GM13977 (cell line): ENCODE data around the gene PURA.
"Not testable (repeated sequence)": the region's sequence is repeated elsewhere in the genome, so short reads cannot be mapped to it uniquely, and the experiment has no call there.

ENCODE experiments used
- DNase-seq: peaks from one replicate; pipeline ENCODE4 v3.0.0; 2012; ENCODE audit warnings: low spot score
- CTCF ChIP-seq: IDR thresholded peaks from 2 replicates; pipeline ENCODE4 v1.5.1; 2012; ENCODE audit warnings: mild to moderate bottlenecking, control low read depth; ENCODE audit not compliant: insufficient read depth; ENCODE audit errors: extremely low read depth, missing control alignments
- in situ Hi-C: fragments of 300-500 bp; cut with MboI; formaldehyde crosslinking; loops from one replicate; pipeline ENCODE4 v1.12.0; 2022; ENCODE audit warnings: low sequenced_read_pairs, low pct_unique_long_range_greater_than_20kb, mixed read lengths, inconsistent platforms; ENCODE audit not compliant: unreplicated experiment

Gene PURA

GRCh38 chr5:140153255-140153654, 39.3 kb downstream of the PURA start:
- TF ChIP-seq CTCF, result no peak
- DNase-seq, result no peak
- in situ Hi-C loops, result loop anchor here (5.0 to 25.0 kb wide), 2 partner anchors 71 to 366 kb away; partner anchors contain the start of gene PSD2

GRCh38 chr5:140153905-140154304, 40.0 kb downstream of the PURA start:
- in situ Hi-C loops, result loop anchor here (5.0 to 25.0 kb wide), 2 partner anchors 72 to 367 kb away; partner anchors contain the start of gene PSD2
- no peak for DNase-seq
- TF ChIP-seq CTCF, result no peak

GRCh38 chr5:140154710-140155381, 40.9 kb downstream of the PURA start:
- in situ Hi-C loops, result loop anchor here (5.0 to 25.0 kb wide), 2 partner anchors 73 to 368 kb away; partner anchors contain the start of gene PSD2
- DNase-seq, result not testable (repeated sequence)

GRCh38 chr5:140157032-140157781, 43.3 kb downstream of the PURA start:
- DNase-seq, result peak; percentile 89
- in situ Hi-C loops, result loop anchor here (25.0 kb wide), 1 partner anchor 370 kb away; the partner anchor contains the start of gene PSD2
- peak; percentile 89 for TF ChIP-seq CTCF

GRCh38 chr5:140159014-140159927, 45.4 kb downstream of the PURA start:
- TF ChIP-seq CTCF, result no peak
- no peak for DNase-seq
- in situ Hi-C loops, result loop anchor here (25.0 kb wide), 1 partner anchor 372 kb away; the partner anchor contains the start of gene PSD2

- no peak for DNase-seq
- TF ChIP-seq CTCF, result no peak
- in situ Hi-C loops, result loop anchor here (10.0 to 25.0 kb wide), 2 partner anchors 97 to 375 kb away; partner anchors contain the start of gene PSD2
Measured at GRCh38 chr5:140162275-140162674, 48.4 kb downstream of the PURA start.
